OCI-M2 (cell line): ENCODE results near the gene ZG16.

Experiments
- DNase-seq: peaks from one replicate; lab custom pipeline; 2025; ENCODE audit not compliant: unreplicated experiment; lab: John Stamatoyannopoulos, UW

ZG16 gene

DNA sequence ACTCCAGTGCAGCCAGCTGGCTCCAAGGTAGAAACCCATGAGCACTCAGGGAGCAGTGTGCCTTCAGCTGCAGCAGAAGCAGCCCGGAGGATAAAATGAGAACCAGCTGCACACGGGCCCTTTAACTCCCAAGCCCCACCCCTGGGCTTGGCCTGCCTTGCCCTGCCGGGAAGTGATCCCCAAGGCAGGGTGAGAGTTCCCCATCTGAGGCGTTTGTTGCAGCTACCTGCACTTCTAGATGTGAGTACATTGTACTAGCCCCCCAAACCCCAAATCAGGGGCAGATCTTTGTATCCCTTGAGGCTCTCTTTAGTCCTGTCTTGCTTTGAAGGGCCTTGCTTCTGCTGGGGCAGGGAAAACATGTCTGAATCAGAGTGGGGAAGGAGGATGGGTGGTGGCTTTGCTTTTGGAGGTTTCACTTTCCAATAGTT, 42.2 kb downstream of the ZG16 start, which contains the start of gene MVP:
Gene MVP (plus strand): TSS at position 192 of the 431 bp plus-strand sequence. CDS start 10,088 bp downstream, outside the sequence.
- no peak for DNase-seq

DNA sequence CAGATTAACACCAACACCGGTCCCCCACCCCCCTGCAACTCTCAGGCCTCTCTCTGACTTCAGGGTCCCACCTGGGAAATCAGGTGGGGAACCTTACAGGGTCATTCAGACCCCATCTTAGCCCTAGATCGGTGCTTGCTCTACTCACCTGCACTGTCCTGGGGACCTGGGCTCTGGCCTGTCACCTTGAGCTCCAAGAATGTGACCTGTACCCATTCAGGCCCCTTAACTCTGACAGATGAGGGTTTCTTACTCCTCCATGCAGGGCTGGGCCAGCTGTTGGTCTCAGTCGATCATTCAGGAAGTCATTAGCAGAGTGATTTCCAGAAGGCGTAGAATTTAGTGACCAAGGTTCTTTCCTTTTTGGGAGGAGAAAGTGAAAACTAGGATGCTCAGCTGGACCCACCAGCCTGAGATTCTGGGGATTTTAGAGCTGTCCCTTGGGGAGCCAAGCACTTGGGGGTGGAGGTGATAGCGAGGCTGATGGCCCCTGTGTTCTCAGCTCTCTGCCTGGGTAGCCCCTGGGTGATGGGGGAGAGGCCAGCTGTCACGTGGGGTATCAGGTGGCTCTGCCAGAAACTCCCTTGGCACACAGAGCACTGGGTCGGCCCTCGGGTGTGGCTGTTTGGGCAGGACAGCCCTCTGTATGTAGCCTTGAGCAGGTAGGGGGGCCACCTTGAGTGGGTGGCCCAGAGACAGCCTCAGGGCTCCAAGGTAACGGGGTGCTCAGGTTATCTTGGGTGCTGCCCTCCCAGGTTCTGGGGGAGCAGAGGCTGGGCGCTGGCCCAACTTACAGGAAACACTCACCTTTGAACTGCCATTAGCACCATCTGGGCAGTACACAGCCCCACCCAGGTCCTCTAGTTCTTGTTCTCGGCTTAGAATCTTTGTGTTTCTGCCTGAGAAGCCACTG, 42.9 kb downstream of the ZG16 start:
- no peak for DNase-seq

DNA sequence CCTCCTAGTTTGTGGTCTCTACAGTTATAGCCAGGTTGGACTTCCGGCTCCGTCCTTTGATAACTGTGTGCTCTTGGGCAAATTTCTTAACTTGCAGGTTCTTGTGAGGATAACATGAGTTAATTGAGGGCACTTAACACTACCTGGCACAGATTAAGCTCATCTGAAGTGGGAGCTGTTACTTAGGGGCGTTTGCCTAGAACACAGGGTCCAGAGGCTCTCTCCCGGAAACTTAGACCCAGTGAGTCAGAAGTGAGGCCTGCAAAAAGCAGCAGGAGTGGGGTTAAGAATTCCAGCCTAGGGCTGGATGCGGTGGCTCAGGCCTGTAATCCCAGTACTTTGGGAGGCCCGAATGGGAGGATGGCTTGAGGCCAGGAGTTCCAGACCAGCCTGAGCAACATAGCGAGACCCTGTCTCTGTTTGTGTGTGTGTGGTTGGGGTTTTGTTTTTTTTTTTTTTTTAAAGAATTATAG, 43.6 kb downstream of the ZG16 start:
- DNase-seq, result no peak

DNA sequence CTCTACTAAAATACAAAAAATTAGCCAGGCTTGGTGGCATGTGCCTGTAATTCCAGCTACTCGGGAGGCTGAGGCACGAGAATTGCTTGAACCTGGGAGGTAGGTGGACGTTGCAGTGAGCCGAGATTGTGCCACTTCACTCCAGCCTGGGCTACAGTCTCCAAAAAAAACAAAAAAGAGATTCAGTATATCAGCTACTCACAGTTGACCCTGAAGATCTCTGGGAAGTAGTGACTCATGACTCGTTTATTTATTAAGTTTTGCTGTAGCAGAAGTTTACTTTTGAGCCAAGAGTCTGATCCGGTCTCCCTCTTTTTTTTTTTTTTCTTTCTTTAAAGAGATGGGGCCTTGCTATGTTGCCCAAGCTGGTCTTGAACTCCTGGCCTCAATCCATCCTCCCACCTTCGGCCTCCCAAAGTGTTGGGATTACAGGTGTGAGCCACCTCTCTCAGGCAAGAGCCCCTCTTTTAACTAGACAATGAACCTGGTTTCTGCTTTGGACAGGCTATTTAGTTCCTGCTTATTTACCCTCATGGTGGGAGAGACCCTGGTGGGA, 46.6 kb downstream of the ZG16 start:
- DNase-seq, result no peak

DNA sequence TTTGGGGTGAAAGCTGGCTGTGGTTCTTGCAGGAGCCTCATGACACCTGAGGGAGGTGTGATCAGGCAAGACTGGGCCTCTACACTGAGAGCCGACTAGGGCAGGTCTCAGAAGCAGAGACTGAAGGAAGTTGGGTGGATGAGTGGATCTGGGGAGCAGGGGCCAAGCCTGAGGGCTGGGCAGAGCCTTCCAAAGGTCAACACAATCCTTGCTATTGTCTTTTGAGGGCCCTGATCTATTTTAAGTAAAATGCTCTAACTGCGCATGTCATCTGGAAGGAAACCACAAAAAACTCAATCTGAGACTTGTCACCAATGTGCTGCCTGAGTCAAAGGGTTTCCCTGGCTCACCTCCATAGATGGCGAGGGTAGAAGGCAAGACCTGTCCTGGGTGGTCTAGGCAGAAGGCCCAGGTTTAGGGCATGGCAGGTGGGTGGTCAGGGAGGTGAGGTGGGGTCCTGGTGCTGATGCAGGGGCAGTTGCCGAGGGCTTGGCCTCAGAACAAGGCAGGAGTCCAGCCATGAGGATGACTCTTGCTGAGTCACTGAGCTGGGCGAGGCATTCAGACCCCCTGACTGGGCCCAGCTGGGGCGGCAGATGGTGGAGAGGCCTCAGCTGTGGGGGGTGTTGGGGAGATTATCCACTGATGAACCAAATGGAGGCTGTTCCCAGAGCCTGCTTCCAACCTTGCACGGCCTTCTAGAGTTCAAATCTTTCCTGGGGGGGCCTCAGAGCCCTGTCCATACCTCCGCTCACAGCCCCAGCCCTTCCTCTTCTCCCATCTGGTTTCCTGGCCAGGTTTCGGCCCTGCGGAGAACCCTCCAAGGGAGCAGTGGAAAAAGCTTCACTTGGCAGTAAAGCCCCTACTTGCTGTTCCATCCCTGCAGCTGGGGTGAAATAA, 47.3 kb downstream of the ZG16 start:
- DNase-seq, result no peak

DNA sequence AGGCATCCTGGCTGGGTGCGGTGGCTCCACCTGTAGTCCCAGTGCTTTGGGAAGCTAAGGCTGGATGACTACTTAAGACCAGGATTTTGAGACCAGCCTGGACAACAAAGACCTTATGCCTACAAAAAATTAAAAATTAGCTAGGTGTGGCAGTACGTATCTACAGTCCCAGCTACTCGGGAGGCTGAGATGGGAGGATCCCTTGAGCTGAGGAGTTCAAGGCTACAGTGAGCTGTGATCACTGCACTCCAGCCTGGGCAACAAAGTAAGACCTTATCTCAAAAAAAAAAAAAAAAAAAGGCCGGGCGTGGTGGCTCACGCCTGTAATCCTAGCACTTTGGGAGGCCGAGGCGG, 48.3 kb downstream of the ZG16 start:
- no peak for DNase-seq

DNA sequence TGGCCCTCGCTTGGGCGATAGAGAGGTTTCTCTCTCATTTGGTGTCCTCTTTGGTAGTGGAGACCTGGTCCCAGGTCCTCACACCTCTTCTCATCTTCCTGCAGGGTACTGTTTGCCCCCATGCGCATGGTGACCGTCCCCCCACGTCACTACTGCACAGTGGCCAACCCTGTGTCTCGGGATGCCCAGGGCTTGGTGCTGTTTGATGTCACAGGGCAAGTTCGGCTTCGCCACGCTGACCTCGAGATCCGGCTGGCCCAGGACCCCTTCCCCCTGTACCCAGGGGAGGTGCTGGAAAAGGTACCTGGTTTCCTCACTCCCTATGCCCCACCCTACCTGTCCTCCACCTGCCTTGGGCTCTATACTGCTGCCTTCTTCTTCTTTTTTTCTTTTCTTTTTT, 52.7 kb downstream of the ZG16 start:
- no peak for DNase-seq

DNA sequence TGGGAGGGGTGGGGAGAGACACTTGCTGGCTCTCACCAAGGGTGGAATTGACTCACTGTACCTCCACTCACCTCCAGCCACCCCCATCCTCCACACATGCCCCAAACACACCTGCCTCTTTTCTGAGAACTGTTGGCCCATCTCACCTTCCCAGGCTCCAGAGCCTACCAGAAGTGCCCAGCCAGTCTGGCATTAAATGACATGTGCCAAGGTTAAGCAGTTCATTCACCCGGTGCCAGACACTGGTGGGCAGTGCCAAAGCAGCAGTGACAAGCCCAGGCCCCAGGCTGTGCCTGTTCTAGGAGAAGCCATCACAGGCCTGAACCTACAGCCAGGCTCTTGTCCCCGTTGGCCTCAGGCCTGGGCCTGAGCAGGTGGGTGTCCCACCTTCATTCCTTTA, 53.4 kb downstream of the ZG16 start:
- DNase-seq, result no peak
